Skeletal muscle cell (primary cell): ENCODE data around the gene PCLO.

Experiments
- DNase-seq: peaks from one replicate; pipeline ENCODE4 v3.0.0-alpha.2; 2010; ENCODE audit warnings: low read depth
- H3K4me3 ChIP-seq: 2 replicates; pipeline ENCODE4 v1.5.1; 2011; ENCODE audit warnings: low read depth, mild to moderate bottlenecking, control low read depth, low read length, moderate library complexity

Gene PCLO, protein sequence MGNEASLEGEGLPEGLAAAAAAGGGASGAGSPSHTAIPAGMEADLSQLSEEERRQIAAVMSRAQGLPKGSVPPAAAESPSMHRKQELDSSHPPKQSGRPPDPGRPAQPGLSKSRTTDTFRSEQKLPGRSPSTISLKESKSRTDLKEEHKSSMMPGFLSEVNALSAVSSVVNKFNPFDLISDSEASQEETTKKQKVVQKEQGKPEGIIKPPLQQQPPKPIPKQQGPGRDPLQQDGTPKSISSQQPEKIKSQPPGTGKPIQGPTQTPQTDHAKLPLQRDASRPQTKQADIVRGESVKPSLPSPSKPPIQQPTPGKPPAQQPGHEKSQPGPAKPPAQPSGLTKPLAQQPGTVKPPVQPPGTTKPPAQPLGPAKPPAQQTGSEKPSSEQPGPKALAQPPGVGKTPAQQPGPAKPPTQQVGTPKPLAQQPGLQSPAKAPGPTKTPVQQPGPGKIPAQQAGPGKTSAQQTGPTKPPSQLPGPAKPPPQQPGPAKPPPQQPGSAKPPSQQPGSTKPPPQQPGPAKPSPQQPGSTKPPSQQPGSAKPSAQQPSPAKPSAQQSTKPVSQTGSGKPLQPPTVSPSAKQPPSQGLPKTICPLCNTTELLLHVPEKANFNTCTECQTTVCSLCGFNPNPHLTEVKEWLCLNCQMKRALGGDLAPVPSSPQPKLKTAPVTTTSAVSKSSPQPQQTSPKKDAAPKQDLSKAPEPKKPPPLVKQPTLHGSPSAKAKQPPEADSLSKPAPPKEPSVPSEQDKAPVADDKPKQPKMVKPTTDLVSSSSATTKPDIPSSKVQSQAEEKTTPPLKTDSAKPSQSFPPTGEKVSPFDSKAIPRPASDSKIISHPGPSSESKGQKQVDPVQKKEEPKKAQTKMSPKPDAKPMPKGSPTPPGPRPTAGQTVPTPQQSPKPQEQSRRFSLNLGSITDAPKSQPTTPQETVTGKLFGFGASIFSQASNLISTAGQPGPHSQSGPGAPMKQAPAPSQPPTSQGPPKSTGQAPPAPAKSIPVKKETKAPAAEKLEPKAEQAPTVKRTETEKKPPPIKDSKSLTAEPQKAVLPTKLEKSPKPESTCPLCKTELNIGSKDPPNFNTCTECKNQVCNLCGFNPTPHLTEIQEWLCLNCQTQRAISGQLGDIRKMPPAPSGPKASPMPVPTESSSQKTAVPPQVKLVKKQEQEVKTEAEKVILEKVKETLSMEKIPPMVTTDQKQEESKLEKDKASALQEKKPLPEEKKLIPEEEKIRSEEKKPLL (N-terminal part only)

GRCh38 chr7:83162402-83163256 lies at the start of gene PCLO:
Gene PCLO (minus strand): TSS chr7:83162884. CDS start chr7:83162592, 292 bp downstream.
- peak within 1 kb of the TSS; percentile 52 for H3K4me3 ChIP-seq
- no peak for DNase-seq

DNA sequence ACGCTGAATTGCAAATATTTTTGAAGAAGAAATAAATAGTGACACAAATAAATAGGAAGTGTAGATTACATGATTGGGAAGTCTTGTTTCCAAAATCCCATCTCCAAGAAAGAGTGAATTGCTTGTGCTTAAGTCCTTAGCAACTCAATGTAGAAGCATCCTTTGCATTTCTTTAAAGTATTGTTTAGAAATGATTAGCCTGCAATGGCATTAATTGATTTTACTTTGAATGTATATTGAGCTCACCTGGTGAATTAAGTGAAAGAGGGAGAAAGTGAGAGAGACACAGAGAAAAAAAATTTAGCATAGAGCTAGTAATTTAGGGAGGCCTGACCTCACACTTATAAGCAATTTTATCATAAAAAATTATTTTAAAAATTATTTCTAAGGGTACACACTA lies 49.0 kb upstream of the PCLO start:
- DNase-seq, result no peak
- no peak overlapping the region for H3K4me3 ChIP-seq

- H3K4me3 ChIP-seq, result no peak overlapping the region
- DNase-seq, result no peak
Measured at GRCh38 chr7:83210479-83210878, 47.8 kb upstream of the PCLO start.

DNA sequence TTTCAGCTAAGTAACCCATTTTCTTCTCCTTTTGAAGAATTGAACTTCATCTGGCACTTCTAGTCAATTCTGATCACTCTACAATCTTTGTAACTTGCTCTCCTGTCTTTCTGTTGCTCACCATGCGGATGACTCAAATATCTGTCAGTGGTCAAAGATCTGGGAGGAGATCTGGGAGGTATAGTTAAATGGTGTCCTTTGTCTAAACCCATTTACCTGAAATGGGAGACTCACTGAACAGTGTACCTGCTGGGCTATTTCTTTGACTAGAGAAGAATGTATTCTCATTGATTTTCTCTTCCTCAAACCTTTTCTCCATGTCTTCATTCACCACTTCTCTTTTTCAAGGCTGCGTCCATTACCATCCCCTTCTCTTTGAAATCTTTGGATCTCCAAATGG lies 42.0 kb upstream of the PCLO start:
- no peak for DNase-seq
- no peak overlapping the region for H3K4me3 ChIP-seq

DNA sequence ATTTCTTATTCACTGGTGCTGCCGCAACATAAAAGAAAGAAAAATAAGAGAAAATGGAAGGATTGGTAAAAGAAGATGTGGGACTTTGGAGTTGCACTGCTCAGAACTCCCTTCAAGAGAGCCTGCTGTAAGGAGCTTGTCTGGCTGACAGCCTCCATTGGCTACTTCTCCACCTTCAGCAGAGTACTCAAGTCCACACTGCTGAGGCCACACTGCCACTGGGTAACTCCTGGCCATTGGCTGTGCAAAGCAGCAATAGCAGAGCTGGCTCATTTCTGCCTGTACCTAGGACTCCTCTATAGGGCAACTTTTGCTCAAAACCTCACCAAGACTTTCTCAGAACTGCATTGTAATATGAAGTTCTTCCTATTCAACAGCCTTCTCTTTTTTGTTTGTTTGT lies 38.7 kb upstream of the PCLO start:
- H3K4me3 ChIP-seq, result no peak overlapping the region
- DNase-seq, result no peak

DNA sequence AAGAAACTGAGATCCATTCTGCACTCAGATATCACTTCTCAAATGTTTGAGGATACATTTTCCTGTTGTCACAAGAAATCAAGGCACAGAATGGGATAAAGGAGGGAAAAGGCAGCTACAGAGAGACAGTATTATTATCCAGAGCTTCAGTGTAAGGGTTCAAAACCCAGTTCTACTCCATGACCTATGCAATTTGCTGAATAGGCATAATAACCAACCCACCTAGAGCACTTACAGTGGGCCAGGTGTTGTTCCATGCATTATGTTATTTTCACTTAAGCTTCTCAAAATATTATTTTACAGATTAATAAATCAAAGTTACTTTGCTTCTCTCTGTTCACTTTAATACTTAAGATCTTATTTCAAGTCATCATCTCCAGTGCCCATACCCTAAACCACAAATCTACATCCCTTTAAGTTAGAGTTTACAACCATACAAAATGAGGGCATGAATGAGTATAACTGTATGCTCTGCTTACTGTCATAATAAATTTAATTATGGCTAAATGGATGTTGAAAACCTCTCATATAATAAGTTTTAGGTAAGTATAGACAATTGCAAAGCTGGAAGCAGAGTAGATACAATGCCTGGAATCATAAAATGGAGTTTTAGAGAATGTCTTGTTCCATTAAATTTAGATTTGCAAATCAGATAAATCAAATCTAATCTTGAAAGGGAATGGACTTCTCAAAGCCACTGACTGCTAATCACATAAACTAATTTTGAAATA lies 28.1 kb upstream of the PCLO start:
- no peak for DNase-seq
- H3K4me3 ChIP-seq, result no peak overlapping the region

GRCh38 chr7:83178796-83179195 lies 16.1 kb upstream of the PCLO start:
- DNase-seq, result peak; percentile 35
- no peak overlapping the region for H3K4me3 ChIP-seq

- DNase-seq, result no peak
- no peak overlapping the region for H3K4me3 ChIP-seq
Measured at GRCh38 chr7:83178066-83178465, 15.4 kb upstream of the PCLO start.

DNA sequence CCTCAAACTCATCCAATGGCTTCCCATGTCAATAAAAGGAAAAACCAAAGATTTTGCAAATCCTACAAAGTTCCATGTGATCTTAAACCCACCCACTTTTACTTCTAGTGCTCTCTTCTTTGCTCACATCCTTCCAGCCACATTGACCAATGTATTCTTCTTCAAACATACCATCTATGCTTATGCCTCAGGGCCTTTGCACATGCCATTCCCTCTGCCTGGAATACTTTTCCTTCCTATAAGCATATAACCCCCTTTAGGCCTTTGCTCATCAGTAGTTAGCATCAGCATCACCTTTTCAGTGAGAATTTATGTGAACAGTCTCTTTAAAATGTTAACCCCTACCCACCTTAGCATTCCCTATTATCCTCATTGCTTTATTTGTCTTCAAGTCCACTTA lies 11.0 kb upstream of the PCLO start:
- DNase-seq, result no peak
- no peak overlapping the region for H3K4me3 ChIP-seq

GRCh38 chr7:83166781-83167180 lies 4.1 kb upstream of the PCLO start:
- no peak for DNase-seq

GRCh38 chr7:83161899-83162401 lies 734 bp downstream of the PCLO start:
- peak overlapping the region; percentile 52 for H3K4me3 ChIP-seq
- no peak for DNase-seq

More at GRCh38 chr7:83166781-83167180, 4.1 kb upstream of the PCLO start:
- no peak overlapping the region for H3K4me3 ChIP-seq

DNA sequence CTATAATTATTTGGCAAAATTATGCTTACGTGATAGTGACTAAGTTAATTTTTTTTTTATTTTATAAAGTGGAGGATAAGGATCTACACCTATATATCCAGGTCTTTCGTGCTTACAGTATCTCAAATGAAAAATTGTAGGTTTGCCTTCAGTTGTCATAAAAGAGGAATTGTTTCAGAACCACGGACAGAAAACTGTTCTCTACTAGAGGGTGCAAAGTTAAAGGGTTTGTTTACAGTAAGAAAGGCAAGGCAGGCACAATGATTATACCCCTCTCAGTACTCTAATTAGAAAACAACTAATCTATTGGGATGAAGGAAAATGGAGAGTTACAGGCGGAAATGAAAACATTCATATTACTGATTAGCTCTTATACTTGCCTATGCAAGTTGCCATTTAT lies 1.5 kb downstream of the PCLO start:
- DNase-seq, result no peak
- H3K4me3 ChIP-seq, result no peak overlapping the region

DNA sequence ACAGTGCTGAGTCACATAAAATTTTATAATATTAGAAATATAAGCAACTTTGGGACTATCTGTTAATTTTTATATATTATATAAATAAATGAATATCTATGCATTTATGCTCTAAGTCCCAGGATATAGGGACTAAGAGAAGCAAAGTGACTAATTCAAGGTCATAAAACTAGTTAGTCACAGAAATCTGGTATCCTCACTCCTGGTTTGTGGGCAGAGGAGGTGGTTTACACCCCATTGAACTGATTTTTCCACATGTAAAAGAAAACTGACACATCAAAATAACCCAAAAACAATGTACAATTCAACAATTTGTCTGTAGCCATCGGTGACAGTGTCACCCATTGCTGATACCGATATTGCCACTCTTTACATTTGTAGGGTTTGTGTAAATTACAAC lies 3.0 kb downstream of the PCLO start:
- DNase-seq, result no peak
- no peak overlapping the region for H3K4me3 ChIP-seq

- H3K4me3 ChIP-seq, result no peak overlapping the region
- DNase-seq, result no peak
Measured at GRCh38 chr7:83156006-83156405, 6.7 kb downstream of the PCLO start.

DNA sequence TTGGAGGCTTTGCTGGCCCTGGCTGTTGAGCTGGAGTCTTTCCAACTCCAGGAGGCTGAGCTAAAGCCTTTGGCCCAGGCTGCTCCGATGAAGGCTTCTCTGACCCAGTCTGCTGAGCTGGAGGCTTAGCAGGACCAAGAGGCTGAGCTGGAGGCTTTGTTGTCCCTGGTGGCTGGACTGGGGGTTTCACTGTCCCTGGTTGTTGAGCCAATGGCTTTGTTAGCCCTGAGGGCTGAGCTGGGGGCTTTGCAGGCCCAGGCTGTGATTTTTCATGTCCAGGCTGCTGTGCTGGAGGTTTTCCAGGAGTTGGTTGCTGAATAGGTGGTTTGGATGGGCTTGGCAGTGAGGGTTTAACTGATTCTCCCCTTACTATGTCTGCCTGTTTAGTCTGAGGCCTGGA lies 7.3 kb downstream of the PCLO start:
- no peak overlapping the region for H3K4me3 ChIP-seq
- DNase-seq, result no peak

- no peak overlapping the region for H3K4me3 ChIP-seq
- no peak for DNase-seq
Measured at GRCh38 chr7:83153419-83153818, 9.3 kb downstream of the PCLO start.

DNA sequence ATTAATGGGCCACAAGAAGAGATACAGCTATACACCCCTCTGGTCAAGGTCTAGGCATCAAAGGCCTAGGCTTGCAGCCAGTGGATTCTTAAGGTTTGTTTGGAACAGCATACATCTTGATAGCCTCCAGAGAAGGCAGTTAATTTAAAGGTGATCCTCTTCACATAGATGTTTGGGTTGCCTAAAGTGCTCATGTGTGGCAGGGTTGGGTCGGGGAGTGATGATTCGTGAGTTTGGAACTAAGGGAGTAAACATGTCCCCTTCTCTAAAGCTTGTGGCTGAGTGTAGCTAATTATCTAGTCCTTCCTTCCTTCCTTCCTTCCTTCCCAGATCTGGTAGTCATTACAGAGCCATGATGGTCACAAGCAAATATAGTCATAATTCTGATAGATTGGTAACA lies 12.4 kb downstream of the PCLO start:
- no peak overlapping the region for H3K4me3 ChIP-seq
- DNase-seq, result no peak

GRCh38 chr7:83149466-83149865 lies 13.2 kb downstream of the PCLO start:
- peak; percentile 35 for DNase-seq
- H3K4me3 ChIP-seq, result no peak overlapping the region
